Stimulated activated CD4-positive, alpha-beta T cell treated with anti-CD3 and anti-CD28 coated beads, Interleukin-15, amount 100 ng/mL, for 24 hours (primary cell): Measurements from ENCODE around the gene PDZK1IP1.

Source experiments
- DNase-seq: peaks from one replicate; pipeline ENCODE4 v3.0.0-alpha.2; 2020

The PDZK1IP1 gene, protein sequence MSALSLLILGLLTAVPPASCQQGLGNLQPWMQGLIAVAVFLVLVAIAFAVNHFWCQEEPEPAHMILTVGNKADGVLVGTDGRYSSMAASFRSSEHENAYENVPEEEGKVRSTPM

GRCh38 chr1:47189844-47190508, at the start of gene PDZK1IP1:
TSS of gene PDZK1IP1 (minus strand) at chr1:47190036. CDS start at chr1:47189932, 104 bp downstream.
- DNase-seq = no peak

DNA sequence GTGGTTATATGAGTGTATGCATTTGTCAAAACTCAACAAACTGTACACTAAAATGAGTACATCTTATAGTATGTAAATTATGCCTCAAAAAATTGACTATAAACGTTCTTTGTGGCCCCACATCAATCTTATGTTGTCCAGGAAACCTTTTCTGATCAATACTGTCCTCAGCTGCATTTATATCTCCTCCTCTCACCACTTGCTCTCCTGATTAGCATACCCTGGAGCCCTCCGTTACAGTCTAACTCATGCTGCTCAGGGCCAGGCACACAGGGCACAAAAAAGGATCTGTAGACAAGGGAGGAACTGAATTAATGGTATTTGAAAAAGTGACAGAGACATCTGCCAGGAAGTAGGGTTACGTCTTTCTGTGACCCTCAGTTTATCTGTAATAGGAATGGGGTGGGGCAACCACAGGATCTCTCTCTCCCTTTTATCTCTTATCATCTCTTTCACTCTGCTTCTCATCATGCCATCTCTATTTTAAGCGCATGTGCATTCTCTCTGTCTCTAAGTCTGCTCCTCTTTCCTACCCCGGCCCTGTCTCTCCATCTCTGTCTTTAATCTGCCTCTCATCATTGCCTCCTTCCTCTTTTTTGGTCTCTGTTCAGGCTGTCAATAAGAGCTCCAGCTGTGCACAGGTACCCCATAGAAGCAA, 49.2 kb upstream of the PDZK1IP1 start:
- no peak for DNase-seq

- DNase-seq = no peak
These were observed 46.0 kb upstream of the PDZK1IP1 start for GRCh38 chr1:47235806-47236205.

GRCh38 chr1:47235241-47235681, 45.4 kb upstream of the PDZK1IP1 start:
- DNase-seq = no peak

DNA sequence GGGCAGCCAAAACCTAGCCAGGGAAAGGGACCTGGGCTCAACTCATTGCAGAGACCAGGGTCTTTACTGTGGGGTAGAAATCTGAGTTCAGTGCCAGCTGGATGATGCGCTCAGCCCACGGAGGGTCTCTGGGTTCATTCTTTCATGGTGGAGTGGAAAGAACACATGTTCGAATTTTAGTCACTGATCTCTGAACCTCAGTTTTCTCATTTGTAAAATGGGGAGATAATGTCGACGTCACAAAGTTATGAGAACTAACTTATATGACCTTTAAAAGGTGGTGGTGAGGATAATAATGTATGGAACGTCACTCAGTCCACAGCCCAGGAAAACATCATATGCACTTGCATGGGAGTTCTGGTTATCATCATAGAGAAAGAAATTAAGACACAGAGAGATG, 43.4 kb upstream of the PDZK1IP1 start:
- DNase-seq = no peak

GRCh38 chr1:47232187-47232874, 42.5 kb upstream of the PDZK1IP1 start, which contains the start of gene TAL1:
TSS of gene TAL1 (minus strand) at chr1:47232225. CDS start at chr1:47225888, 6,337 bp downstream.
- no peak for DNase-seq

- DNase-seq = peak; percentile 22
These were observed 41.7 kb upstream of the PDZK1IP1 start for GRCh38 chr1:47231301-47232186.

GRCh38 chr1:47230692-47231300, 41.0 kb upstream of the PDZK1IP1 start:
- DNase-seq = peak; percentile 28

- no peak for DNase-seq
These were observed 40.3 kb upstream of the PDZK1IP1 start for GRCh38 chr1:47229886-47230691.

DNA sequence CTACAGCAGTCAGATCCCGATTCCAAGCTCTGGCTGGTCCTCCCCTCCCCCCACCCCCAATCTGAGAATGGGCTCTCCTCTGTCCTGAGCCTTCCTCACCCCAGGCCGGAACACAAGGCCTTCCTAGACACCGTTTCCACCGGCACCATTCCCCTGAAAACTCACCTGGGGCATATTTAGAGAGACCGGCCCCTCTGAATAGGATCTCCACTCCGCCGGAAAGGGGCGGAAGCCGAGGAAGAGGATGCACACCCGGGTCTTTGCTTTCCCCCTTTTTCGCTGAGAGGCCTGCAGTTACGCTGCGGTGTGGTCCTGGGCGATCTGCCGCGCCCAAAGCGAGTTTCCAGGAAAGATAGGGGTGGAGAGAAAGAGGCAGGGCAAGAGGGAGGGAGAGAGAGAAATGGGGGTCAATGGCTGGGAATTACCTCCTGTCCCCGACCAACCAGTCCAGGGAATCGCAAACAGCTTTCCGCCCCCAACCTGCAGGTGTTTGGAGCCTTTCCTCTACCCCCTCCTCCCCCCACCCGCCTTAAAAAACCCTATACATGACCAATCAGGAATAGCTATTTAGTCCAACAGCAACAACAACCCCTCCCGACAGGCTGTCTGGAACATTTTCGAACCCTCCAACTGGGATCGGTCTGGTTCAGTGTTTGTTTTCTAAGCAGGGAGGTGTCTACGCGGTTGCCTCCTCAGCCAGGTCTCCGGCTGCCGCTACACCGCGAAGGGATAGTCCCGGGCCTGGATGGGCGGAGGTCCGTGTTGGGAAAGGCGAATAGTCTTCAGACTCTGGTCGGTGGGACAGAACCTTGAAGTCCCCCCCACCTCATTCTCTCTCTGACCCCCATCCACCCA, 39.4 kb upstream of the PDZK1IP1 start:
- DNase-seq = no peak

GRCh38 chr1:47228644-47229030, 38.8 kb upstream of the PDZK1IP1 start:
- DNase-seq = no peak

DNA sequence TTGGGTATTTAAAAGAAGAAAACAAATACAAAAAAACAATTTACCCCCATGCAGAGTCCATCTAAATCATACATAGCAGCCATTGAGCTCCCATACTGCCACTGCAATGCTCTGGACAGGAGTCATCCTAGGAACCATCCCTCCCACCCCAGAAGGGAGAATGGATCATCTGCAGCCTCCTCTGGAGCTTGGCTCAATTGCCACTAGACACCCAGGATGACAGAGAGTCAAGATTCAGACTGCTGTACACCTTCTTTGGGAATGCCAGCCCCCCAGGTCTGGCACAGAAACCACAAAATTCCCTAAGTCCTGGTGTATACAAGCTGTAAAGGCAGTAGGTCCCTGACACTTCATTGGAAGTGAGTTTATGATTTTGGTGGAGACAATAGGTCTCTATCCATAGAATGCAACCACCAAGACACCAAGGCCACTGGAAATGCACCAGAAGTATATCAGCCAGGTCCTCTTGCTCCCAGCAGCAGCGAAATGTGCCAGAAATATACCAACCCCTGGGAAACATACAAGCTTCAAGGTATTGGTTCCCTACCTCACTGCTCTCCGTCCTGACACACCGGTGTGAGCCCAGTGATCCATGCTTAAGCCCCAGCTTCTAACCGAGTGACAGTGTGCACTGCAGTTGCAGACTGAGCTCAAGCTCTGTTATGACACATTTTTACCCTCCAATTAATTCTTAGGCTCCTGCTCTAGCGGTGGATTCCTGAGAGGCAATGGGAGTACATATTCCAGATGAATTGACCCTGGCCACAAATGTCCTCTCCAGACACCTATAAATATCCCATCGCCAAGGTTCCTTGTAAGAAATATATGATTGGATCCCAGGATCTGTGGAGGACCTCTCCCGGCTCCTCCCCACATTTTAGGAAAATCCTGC, 37.8 kb upstream of the PDZK1IP1 start:
- DNase-seq = no peak

DNA sequence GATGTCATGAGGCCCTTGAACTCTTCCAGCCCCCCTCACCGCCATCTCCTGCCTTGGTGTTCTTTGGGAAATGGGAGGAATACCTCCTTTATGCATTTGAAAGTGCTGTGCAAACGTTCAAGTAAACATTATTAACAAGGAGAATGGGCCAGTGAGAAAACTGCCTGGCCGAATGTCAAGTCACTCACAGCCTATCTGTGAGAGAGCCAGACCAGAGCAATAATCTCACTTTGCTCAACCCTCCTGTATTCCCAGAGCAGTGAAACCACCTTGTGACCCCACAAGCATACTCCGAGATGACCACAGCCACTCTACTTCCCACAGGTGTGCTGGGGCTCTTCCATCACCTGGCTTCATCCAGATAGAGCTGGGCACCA, 37.0 kb upstream of the PDZK1IP1 start:
- DNase-seq = no peak

- no peak for DNase-seq
These were observed 36.4 kb upstream of the PDZK1IP1 start for GRCh38 chr1:47226121-47226838.

- DNase-seq = no peak
These were observed 35.7 kb upstream of the PDZK1IP1 start for GRCh38 chr1:47225430-47226100.

GRCh38 chr1:47224676-47225399, 35.0 kb upstream of the PDZK1IP1 start:
- no peak for DNase-seq
